ENCODE measurements around the gene USP54. TPM values are rescaled to one million over a fixed set of nuclear protein-coding genes. Genes with fewer than 3 reads are reported as not detected.

The USP54 gene
- total RNA-seq, 1 experiment from 2014 or later: 32.8 TPM

DNA sequence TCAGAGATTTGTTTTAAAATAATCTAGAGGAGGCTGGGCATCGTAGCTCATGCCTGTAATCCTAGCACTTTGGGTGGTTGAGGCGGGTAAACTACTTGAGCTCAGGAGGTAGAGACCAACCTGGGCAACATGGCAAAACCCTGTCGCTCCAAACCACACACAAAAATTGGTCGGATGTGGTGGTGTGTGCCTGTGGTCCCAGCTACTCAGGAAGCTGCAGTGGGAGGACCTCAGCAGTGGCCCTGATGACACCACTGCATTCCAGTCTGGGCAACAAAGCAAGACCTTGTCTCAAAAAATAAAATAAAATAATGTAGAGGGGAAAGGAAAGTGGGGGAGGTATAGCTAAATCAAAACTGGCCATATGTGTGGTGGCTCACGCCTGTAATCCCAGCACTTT, 81.4 kb downstream of the USP54 start:
- H3K27ac ChIP-seq (ENCODE audit: low read length): no peak overlapping the region
- DNase-seq (ENCODE audit: low read depth, low spot score) (no peak), ATAC-seq (no peak)
- H3K4me3 ChIP-seq (ENCODE audit: low read depth in 2 of 2, low read length in 2 of 2): no peak overlapping the region
- no peaks in the 10 kb centered on the region for H3K36me3 ChIP-seq (ENCODE audit: control insufficient read depth, insufficient read depth, low read length)
- in situ Hi-C loops (cut with HindIII; ENCODE audit: low pct_unique_long_range_greater_than_20kb, low sequenced_read_pairs) (no loop called here), intact Hi-C loops (cut with micrococcal nuclease; ENCODE audit: unreplicated experiment) (no loop called here)
- H3K4me1 ChIP-seq (ENCODE audit: control insufficient read depth, insufficient read depth, low read length): no peaks in the 10 kb centered on the region
- BruUV-seq (replicated peaks): no TSS peak
- CTCF ChIA-PET: no interaction called here
- no peak for TF ChIP-seq POLR2AphosphoS5 (IDR thresholded peaks at IDR 0.05; ENCODE audit: low read depth, low read length)
- no peak for TF ChIP-seq REST (IDR thresholded peaks at IDR 0.05; ENCODE audit: insufficient read depth in 1 of 2, low read depth in 2 of 2, low read length in 1 of 2)
- TF ChIP-seq TCF7L2 (IDR thresholded peaks at IDR 0.05; ENCODE audit: low read depth, low read length): no peak
- no peak for TF ChIP-seq SIN3A (IDR thresholded peaks at IDR 0.05; ENCODE audit: borderline replicate concordance, insufficient read depth, low read depth, low read length)
- no peak for TF ChIP-seq CTCF (IDR thresholded peaks at IDR 0.05)
- POLR2A ChIA-PET: no interaction called here
- H3K27me3 ChIP-seq (ENCODE audit: control insufficient read depth, insufficient read depth, low read length): no peaks in the 10 kb centered on the region
- no peaks in the 10 kb centered on the region for H3K9me3 ChIP-seq (ENCODE audit: control insufficient read depth, insufficient read depth, low read depth, low read length)

DNA sequence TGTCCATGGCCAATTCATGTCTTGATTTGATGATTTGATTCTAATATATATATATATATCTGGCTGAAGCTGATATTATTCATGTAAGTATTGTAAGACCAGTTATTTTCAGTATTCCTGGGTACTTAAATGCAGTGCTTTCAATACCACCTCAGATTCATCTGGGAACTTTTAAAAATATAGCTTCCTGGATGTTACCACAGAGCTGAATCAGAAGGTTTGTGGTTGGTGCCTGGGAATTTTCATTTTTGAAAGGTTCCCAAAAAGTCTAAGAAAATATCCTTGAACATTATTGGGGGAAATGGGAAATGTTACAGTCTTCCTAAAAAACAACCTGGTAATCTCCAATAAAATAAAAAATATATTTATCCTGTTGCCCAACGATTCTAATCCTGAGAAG, 84.7 kb downstream of the USP54 start:
- no peak for TF ChIP-seq POLR2AphosphoS5 (IDR thresholded peaks at IDR 0.05; ENCODE audit: low read depth, low read length)
- no peak for TF ChIP-seq REST (IDR thresholded peaks at IDR 0.05; ENCODE audit: insufficient read depth in 1 of 2, low read depth in 2 of 2, low read length in 1 of 2)
- no peak for TF ChIP-seq SIN3A (IDR thresholded peaks at IDR 0.05; ENCODE audit: borderline replicate concordance, insufficient read depth, low read depth, low read length)
- no peak for TF ChIP-seq TCF7L2 (IDR thresholded peaks at IDR 0.05; ENCODE audit: low read depth, low read length)
- TF ChIP-seq CTCF (IDR thresholded peaks at IDR 0.05): no peak
- H3K9me3 ChIP-seq (ENCODE audit: control insufficient read depth, insufficient read depth, low read depth, low read length): no peaks in the 10 kb centered on the region
- in situ Hi-C loops (cut with HindIII; ENCODE audit: low pct_unique_long_range_greater_than_20kb, low sequenced_read_pairs) (no loop called here), intact Hi-C loops (cut with micrococcal nuclease; ENCODE audit: unreplicated experiment) (no loop called here)
- H3K27me3 ChIP-seq (ENCODE audit: control insufficient read depth, insufficient read depth, low read length): no peaks in the 10 kb centered on the region
- no TSS peak for BruUV-seq (replicated peaks)
- H3K36me3 ChIP-seq (ENCODE audit: control insufficient read depth, insufficient read depth, low read length): no peaks in the 10 kb centered on the region
- no peak overlapping the region for H3K4me3 ChIP-seq (ENCODE audit: low read depth in 2 of 2, low read length in 2 of 2)
- ATAC-seq: no peak
- no peak overlapping the region for H3K27ac ChIP-seq (ENCODE audit: low read length)
- no peak for DNase-seq (ENCODE audit: low read depth, low spot score)
- ChIA-PET POLR2A (no interaction called here), CTCF (no interaction called here)
- H3K4me1 ChIP-seq (ENCODE audit: control insufficient read depth, insufficient read depth, low read length): no peaks in the 10 kb centered on the region
